HT-29 (cell line): ENCODE results near the gene CPAMD8. TPM values are rescaled to one million over a fixed set of nuclear protein-coding genes. Genes with fewer than 3 reads are reported as not detected.
A peak's percentile ranks its signal among the peaks of the same experiment; 100 is the strongest.

Source experiments
- DNase-seq: peaks from one replicate; pipeline ENCODE4 v3.0.0-alpha.2; 2015; ENCODE audit warnings: low spot score
- total RNA-seq: library from RNA; depleted of rRNA; stranded (reverse); fragments of >200 nt; shearing (Covaris generic); gene quantifications from 2 replicates; pipeline ENCODE4 v1.2.3, GENCODE V29; 2014; rRNA removed

CPAMD8 gene
- total RNA-seq = not detected in 2 replicates

DNA sequence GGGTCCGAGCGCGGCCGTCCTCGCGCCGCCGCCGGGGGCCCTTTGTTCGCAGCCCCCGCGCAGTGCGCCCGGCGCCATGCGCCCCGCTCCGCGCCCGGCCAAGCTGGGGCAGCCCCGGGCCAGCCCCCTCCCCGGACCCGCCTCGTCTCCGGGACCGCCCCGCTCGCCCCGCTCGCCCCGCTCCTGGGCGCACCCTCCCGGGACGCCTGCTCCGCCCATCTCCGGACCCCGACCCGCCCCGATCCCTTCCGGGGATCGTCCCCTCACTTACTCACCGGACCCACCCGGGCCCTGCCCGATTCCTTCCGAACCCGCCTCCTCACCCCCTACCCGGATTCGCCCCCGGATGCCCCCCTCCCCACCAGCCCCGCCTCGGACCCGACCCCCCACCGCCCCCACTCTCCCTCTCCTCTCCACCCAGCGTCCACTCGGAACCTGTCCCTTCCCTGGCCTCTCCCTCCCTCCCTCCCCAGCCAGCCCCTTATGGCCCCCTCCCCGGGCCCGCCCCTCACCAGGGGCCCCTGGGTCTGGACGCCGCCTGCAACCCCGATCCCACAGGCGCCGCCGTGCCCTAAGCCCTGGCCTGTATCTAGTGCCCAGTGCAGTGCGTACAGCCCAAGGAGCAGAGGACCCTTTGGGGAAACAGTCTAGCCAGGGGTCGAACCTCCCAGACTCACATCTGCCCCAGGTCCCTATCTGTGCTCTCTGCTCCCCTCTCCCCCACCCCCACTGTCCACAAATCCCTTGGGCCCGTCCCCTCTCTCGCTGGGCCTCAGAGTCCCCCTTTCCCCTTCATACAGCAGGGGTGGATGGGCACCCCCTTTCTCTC, at the start of gene CPAMD8:
Gene CPAMD8, minus strand, starts transcription at position 105 of the 829 bp plus-strand sequence. CDS start 168 bp downstream, outside the sequence.
- no peak for DNase-seq

- peak; percentile 29 for DNase-seq
These were observed 49.4 kb upstream of the CPAMD8 start for GRCh38 chr19:17075864-17076542.

DNA sequence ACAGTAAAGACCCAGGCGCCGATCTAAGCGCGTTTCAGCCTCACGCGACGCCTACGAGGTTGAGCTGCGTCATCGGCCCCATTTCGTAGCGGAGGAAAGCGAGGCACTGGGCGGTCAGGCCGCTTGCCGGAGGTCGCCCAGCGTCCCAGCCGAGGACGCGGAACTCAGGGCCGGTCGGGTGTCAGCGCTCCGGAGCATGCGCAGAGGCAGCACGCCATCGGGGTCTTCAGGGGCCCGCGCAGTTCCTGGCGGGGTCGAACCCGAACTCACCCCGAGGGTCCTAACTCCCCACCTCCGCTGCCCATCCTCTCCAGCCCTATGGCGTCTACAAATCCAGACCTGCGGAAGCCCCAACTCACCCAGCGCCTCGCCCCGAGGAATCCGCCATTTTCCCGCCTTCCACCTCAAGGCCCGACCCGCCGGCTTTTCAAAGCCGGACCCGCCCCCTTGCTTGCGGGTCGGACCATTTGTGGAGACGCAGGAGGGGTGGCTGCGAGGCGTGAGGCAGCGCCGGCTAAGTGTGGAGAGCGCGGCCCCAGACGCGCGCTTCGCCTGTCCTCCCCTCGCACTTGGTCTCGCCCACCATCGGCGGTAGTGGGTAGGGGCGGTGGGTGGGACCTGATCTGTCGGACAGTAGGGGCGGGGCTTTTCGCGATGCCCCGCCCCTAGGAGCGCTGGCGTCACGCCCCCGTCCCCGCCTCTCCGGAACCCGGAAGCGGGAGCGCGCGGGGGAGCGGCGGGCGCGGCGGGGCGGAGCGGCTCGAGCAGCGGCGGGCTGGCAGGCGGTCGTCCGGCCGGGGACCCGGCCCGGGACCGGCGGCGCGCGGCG, 48.6 kb upstream of the CPAMD8 start, which contains the start of the genes HAUS8 and MYO9B:
Gene HAUS8, minus strand, starts transcription at position 418 of the 829 bp plus-strand sequence. Its CDS starts 30 bp downstream, at position 388.
Gene MYO9B, plus strand, starts transcription at position 743 of the 829 bp plus-strand sequence. CDS start 25,941 bp downstream, outside the sequence.
- peak; percentile 96 for DNase-seq

GRCh38 chr19:17074634-17075034, 48.0 kb upstream of the CPAMD8 start:
- no peak for DNase-seq

GRCh38 chr19:17073869-17074633, 47.4 kb upstream of the CPAMD8 start:
- DNase-seq = peak; percentile 20

- DNase-seq = no peak
These were observed 44.3 kb upstream of the CPAMD8 start for GRCh38 chr19:17070912-17071311.

- no peak for DNase-seq
These were observed 43.8 kb upstream of the CPAMD8 start for GRCh38 chr19:17070421-17070820.

GRCh38 chr19:17069193-17069592, 42.6 kb upstream of the CPAMD8 start:
- no peak for DNase-seq

GRCh38 chr19:17063428-17063827, 36.8 kb upstream of the CPAMD8 start:
- no peak for DNase-seq

DNA sequence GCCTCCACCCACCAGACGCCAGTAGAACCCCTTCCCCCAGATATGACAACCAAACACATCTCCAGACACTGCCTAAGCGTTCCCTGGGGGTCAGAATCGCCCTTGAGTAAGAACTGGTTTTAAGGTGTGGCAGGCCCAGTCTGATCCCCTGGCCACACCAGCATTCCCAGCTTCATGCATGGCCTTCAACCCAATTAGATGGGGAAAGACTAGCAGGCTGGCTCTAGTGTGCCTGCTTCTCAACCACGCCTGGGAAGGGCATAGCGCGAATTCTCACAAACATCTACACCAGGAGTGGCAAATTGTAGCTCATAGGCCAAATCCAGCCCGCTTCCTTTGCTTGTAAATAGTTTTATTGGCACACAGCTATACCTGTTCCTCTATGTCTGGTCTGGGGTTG, 35.1 kb upstream of the CPAMD8 start:
- no peak for DNase-seq

GRCh38 chr19:17061205-17061604, 34.6 kb upstream of the CPAMD8 start:
- DNase-seq = no peak

DNA sequence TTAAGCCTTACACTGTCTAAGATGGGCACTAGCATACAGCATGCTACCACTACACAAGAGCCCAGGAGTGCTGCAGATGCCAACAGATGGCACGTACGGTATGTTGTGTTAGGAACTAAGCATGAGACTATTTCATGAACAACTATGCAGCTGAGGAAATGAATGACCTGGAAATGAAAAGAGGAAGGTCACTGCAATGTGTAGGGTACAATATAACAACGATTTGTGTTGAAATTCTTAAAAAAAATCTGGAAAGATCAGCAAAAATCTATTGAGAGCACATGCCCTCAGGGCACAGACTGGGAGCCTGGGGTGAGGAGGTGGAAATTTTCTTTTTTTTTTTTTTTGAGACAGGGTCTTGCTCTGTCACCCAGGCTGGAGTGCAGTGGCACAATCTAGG, 34.2 kb upstream of the CPAMD8 start:
- no peak for DNase-seq

DNA sequence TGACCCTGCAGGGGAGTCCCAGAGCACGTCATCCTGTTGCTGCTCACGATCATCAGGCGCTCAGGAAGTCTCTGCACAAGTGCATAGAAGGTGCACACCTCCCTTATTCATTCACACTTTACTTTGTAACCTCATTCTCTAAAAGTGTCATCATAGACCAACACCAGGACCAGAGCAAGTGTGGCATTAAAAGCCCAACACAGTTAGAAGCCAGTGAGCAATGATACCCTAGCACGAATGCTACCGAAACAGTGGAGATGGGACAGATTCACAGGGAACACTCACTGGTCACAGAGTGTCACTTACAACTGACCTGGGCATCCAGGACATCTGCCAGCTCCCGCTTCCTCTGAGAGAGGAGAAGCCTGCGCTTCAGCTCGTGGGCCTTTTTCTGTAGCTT, 31.6 kb upstream of the CPAMD8 start:
- no peak for DNase-seq

GRCh38 chr19:17055636-17056035, 29.0 kb upstream of the CPAMD8 start:
- no peak for DNase-seq

DNA sequence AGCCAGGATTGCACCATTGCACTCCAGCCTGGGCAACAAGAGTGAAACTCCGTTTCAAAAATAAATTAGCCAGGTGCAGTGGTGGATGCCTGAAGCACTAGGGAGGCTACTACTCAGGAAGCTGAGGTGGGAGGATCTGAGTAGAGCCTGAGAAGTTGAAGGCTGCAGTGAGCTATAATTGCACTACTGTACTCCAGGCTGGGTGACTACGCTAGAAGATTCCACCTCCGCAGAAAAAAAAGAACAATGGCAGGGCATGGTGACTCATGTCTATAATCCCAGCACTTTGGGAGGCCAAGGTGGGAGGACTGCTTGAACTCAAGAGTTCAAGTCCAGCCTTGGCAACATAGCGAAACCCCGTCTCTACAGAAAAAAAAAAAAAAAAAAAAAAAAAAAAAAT, 28.1 kb upstream of the CPAMD8 start:
- no peak for DNase-seq

DNA sequence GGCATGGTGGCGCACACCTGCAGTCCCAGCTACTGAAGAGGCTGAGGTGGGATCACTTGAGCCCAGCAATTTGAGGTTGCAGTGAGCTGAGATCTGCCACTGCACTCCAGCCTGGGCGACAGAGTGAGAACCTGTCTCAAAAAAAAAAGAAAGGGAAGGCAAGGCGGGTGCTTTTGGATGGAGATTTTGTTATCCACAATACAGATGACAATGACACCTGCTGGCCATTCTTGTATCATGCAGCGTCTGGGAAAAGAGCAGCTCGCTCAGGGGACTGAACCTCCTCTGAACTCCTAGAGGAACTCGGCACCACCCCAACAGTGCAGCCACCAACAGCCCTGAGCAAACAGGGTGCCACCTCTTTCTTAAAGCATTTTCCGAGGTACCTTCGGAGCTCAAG, 25.8 kb upstream of the CPAMD8 start:
- peak; percentile 50 for DNase-seq

GRCh38 chr19:17049711-17050280, 23.2 kb upstream of the CPAMD8 start:
- DNase-seq = peak; percentile 9

- DNase-seq = no peak
These were observed 22.4 kb upstream of the CPAMD8 start for GRCh38 chr19:17048885-17049453.

DNA sequence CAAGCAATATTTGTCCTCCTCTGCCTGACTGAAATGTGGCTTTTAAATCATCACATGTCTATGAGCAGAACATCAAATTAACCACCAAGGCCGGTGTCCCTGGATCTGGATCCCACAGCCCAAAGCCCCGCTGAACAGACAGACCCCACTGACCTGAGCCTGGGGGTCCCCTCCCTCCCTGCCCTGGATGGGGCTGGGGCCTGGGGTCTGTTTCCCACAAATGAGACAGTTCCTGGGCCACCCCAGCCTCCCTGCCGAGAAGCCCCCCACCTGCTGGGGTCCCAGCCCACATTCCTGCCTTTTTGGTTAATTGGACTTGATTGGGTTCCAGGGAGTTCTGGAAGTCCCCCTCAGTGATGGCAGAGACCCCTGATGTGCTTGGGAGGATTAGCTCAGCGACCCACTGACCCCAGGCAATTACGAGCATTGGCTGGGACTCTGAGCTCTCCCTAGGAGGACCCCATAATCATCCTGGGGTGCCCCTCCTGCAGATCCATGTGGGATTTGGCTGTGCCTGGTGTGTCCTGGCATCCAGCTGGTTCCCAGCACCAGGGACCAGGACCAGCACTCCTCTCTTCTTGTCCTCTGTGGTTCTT, 19.4 kb upstream of the CPAMD8 start:
- DNase-seq = no peak

GRCh38 chr19:17043744-17044143, 17.1 kb upstream of the CPAMD8 start:
- no peak for DNase-seq
